Omental fat pad (tissue), 4 donors: Measurements from ENCODE around the gene MMP11. TPM values are rescaled to one million over a fixed set of nuclear protein-coding genes. Genes with fewer than 3 reads are reported as not detected.

ENCODE experiments used
- ATAC-seq: fragments of 150-250 bp; one replicate; pipeline ENCODE4 v1.9.1; 2016; ENCODE audit warnings: mild to moderate bottlenecking, moderate library complexity; ENCODE audit not compliant: low FRiP score
- DNase-seq: peaks from one replicate; pipeline ENCODE4 v3.0.0-alpha.2; 2019; ENCODE audit warnings: low spot score
- CTCF ChIP-seq, 3 donors: fragments of 450-650 bp; IDR thresholded peaks; one replicate each; pipeline ENCODE4 v1.5.1; 2016 to 2017; ENCODE audit warnings: antibody characterized with exemption in 3 of 3, mild to moderate bottlenecking in 3 of 3, moderate library complexity in 2 of 3
- total RNA-seq, 4 donors: library from RNA; depleted of rRNA; stranded (reverse); fragments of >200 nt; gene quantifications; one replicate each; pipeline ENCODE4 v1.1.0, GENCODE V29; 2016

Gene MMP11
- total RNA-seq, 4 donors from 2014 or later, result 0.79 to 3.1 (median 2.1) TPM; not detected in 1

GRCh38 chr22:23780146-23780748 lies 7.6 kb downstream of the MMP11 start:
- TF ChIP-seq CTCF (IDR thresholded peaks at IDR 0.05), result no peak
- ATAC-seq (no peak), DNase-seq (no peak)

- ATAC-seq, result no peak
- DNase-seq, result no peak
- TF ChIP-seq CTCF (IDR thresholded peaks at IDR 0.05), result no peak
These were observed 8.4 kb downstream of the MMP11 start for GRCh38 chr22:23781065-23781464.

- DNase-seq, result no peak
- ATAC-seq, result no peak
- TF ChIP-seq CTCF (IDR thresholded peaks at IDR 0.05), result no peak
These were observed 9.0 kb downstream of the MMP11 start for GRCh38 chr22:23781511-23782183.

- no peak for DNase-seq
- TF ChIP-seq CTCF (IDR thresholded peaks at IDR 0.05), result no peak
- ATAC-seq, result no peak
These were observed 9.6 kb downstream of the MMP11 start for GRCh38 chr22:23782252-23782651.

GRCh38 chr22:23782703-23783102 lies 10.1 kb downstream of the MMP11 start:
- TF ChIP-seq CTCF (IDR thresholded peaks at IDR 0.05), result no peak
- no peak for DNase-seq
- no peak for ATAC-seq

- TF ChIP-seq CTCF (IDR thresholded peaks at IDR 0.05), result no peak
- DNase-seq, result no peak
- ATAC-seq, result no peak
These were observed 10.9 kb downstream of the MMP11 start for GRCh38 chr22:23783265-23784150.
